ENCODE results near the gene TMEM163.
"Not testable (repeated sequence)": the region's sequence is repeated elsewhere in the genome, so short reads cannot be mapped to it uniquely, and the experiment has no call there.

Gene TMEM163

GRCh38 chr2:134718817-134719814 lies at the start of gene TMEM163:
Gene TMEM163, minus strand, starts transcription at chr2:134719000.
- no peak for DNase-seq (ENCODE audit: low spot score)

GRCh38 chr2:134766583-134766982 lies 47.8 kb upstream of the TMEM163 start:
- no peak for DNase-seq (ENCODE audit: low spot score)

GRCh38 chr2:134765987-134766386 lies 47.2 kb upstream of the TMEM163 start:
- no peak for DNase-seq (ENCODE audit: low spot score)

GRCh38 chr2:134764164-134764563 lies 45.4 kb upstream of the TMEM163 start:
- no peak for DNase-seq (ENCODE audit: low spot score)

GRCh38 chr2:134763164-134763710 lies 44.4 kb upstream of the TMEM163 start:
- no peak for DNase-seq (ENCODE audit: low spot score)

GRCh38 chr2:134762508-134762907 lies 43.7 kb upstream of the TMEM163 start:
- DNase-seq (ENCODE audit: low spot score) = no peak

GRCh38 chr2:134760385-134760784 lies 41.6 kb upstream of the TMEM163 start:
- DNase-seq (ENCODE audit: low spot score) = no peak

- no peak for DNase-seq (ENCODE audit: low spot score)
Observed at GRCh38 chr2:134758633-134759032, 39.8 kb upstream of the TMEM163 start.

GRCh38 chr2:134751981-134752380 lies 33.2 kb upstream of the TMEM163 start:
- not testable (repeated sequence) for DNase-seq (ENCODE audit: low spot score)

- no peak for DNase-seq (ENCODE audit: low spot score)
Observed at GRCh38 chr2:134745546-134745945, 26.7 kb upstream of the TMEM163 start.

GRCh38 chr2:134745023-134745422 lies 26.2 kb upstream of the TMEM163 start:
- no peak for DNase-seq (ENCODE audit: low spot score)

- no peak for DNase-seq (ENCODE audit: low spot score)
Observed at GRCh38 chr2:134739879-134740301, 21.1 kb upstream of the TMEM163 start.

- no peak for DNase-seq (ENCODE audit: low spot score)
Observed at GRCh38 chr2:134739236-134739878, 20.6 kb upstream of the TMEM163 start.

- no peak for DNase-seq (ENCODE audit: low spot score)
Observed at GRCh38 chr2:134738141-134738870, 19.5 kb upstream of the TMEM163 start.

GRCh38 chr2:134737671-134738070 lies 18.9 kb upstream of the TMEM163 start:
- no peak for DNase-seq (ENCODE audit: low spot score)

- DNase-seq (ENCODE audit: low spot score) = peak; percentile 63
Observed at GRCh38 chr2:134736167-134736880, 17.5 kb upstream of the TMEM163 start.

GRCh38 chr2:134728163-134728562 lies 9.4 kb upstream of the TMEM163 start:
- DNase-seq (ENCODE audit: low spot score) = no peak

GRCh38 chr2:134727385-134727784 lies 8.6 kb upstream of the TMEM163 start:
- DNase-seq (ENCODE audit: low spot score) = no peak

- no peak for DNase-seq (ENCODE audit: low spot score)
Observed at GRCh38 chr2:134726645-134727044, 7.8 kb upstream of the TMEM163 start.

GRCh38 chr2:134725876-134726275 lies 7.1 kb upstream of the TMEM163 start:
- no peak for DNase-seq (ENCODE audit: low spot score)

- DNase-seq (ENCODE audit: low spot score) = no peak
Observed at GRCh38 chr2:134724341-134724740, 5.5 kb upstream of the TMEM163 start.

Data from kidney capillary endothelial cell (primary cell).